DND-41 (cell line): ENCODE data around the gene CCBE1.

Experiments
- ATAC-seq: fragments of 200-7000 bp; cut with Tn5 transposase; 3 replicates; pipeline ENCODE4 v1.9.1; 2021; ENCODE audit warnings: low read depth; ENCODE audit not compliant: insufficient read depth
- DNase-seq: peaks from one replicate; pipeline ENCODE4 v3.0.0-alpha.2; 2020
- H2AFZ ChIP-seq: 2 replicates; pipeline ENCODE4 v1.6.0; 2012; ENCODE audit warnings: low read depth, low read length
- H3K27ac ChIP-seq: 2 replicates; pipeline ENCODE4 v1.5.1; 2012; ENCODE audit warnings: low read length, inconsistent platforms
- H3K27me3 ChIP-seq: fragments of 200-600 bp; sonication (generic); 2 replicates; pipeline ENCODE4 v1.6.0; 2012; ENCODE audit warnings: low read length, mild to moderate bottlenecking, inconsistent platforms; ENCODE audit not compliant: insufficient read depth, poor library complexity
- H3K36me3 ChIP-seq: 2 replicates; pipeline ENCODE4 v1.5.1; 2012; ENCODE audit warnings: low read length, inconsistent platforms; ENCODE audit not compliant: insufficient read depth
- H3K4me1 ChIP-seq: 2 replicates; pipeline ENCODE4 v1.5.1; 2012; ENCODE audit warnings: mild to moderate bottlenecking, low read length; ENCODE audit not compliant: insufficient read depth
- H3K4me2 ChIP-seq: 2 replicates; pipeline ENCODE4 v1.6.0; 2012; ENCODE audit warnings: mild to moderate bottlenecking, moderate library complexity, low read length, inconsistent platforms; ENCODE audit not compliant: insufficient read depth
- H3K4me3 ChIP-seq, 2 experiments: fragments of 200-600 bp in 1 of 2; shearing (Covaris generic) in 1 of 2; 2 replicates each; pipeline ENCODE4 v1.5.1; 2012 to 2016; ENCODE audit warnings: inconsistent platforms in 2 of 2, low read length in 2 of 2, mild to moderate bottlenecking in 2 of 2, low read depth in 1 of 2, moderate library complexity in 1 of 2
- H3K79me2 ChIP-seq: 2 replicates; pipeline ENCODE4 v1.6.0; 2012; ENCODE audit warnings: low read length, inconsistent platforms; ENCODE audit not compliant: insufficient read depth
- H3K9ac ChIP-seq: 2 replicates; pipeline ENCODE4 v1.6.0; 2012; ENCODE audit warnings: low read depth, mild to moderate bottlenecking, inconsistent platforms, low read length, moderate library complexity
- H3K9me3 ChIP-seq: 2 replicates; pipeline ENCODE4 v1.5.1; 2012; ENCODE audit warnings: low read length, moderate library complexity, mild to moderate bottlenecking, inconsistent platforms; ENCODE audit not compliant: insufficient read depth, severe bottlenecking
- H4K20me1 ChIP-seq: 2 replicates; pipeline ENCODE4 v1.6.0; 2012; ENCODE audit warnings: low read length; ENCODE audit not compliant: insufficient read depth
- EZH2 ChIP-seq: IDR thresholded peaks from 3 replicates; pipeline ENCODE4 v1.6.1; 2012; ENCODE audit warnings: borderline replicate concordance, low read depth, mild to moderate bottlenecking, moderate library complexity, low read length, inconsistent platforms; ENCODE audit not compliant: severe bottlenecking
- TF ChIP-seq, protein P1 (sequence below): IDR thresholded peaks from 2 replicates; pipeline ENCODE4 v1.5.1; 2012; ENCODE audit warnings: borderline replicate concordance, low read length, moderate library complexity, mild to moderate bottlenecking; ENCODE audit not compliant: poor library complexity, severe bottlenecking; ENCODE audit errors: extremely low read depth

Gene CCBE1

GRCh38 chr18:59535055-59535454 lies 162.2 kb downstream of the CCBE1 start:
- H3K36me3 ChIP-seq: no peaks in the 10 kb centered on the region
- no peak for ATAC-seq
- H3K27me3 ChIP-seq: no peaks in the 10 kb centered on the region
- TF ChIP-seq, protein P1, sequence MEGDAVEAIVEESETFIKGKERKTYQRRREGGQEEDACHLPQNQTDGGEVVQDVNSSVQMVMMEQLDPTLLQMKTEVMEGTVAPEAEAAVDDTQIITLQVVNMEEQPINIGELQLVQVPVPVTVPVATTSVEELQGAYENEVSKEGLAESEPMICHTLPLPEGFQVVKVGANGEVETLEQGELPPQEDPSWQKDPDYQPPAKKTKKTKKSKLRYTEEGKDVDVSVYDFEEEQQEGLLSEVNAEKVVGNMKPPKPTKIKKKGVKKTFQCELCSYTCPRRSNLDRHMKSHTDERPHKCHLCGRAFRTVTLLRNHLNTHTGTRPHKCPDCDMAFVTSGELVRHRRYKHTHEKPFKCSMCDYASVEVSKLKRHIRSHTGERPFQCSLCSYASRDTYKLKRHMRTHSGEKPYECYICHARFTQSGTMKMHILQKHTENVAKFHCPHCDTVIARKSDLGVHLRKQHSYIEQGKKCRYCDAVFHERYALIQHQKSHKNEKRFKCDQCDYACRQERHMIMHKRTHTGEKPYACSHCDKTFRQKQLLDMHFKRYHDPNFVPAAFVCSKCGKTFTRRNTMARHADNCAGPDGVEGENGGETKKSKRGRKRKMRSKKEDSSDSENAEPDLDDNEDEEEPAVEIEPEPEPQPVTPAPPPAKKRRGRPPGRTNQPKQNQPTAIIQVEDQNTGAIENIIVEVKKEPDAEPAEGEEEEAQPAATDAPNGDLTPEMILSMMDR: no peak
- TF ChIP-seq EZH2: no peak
- H3K4me1 ChIP-seq: no peaks in the 10 kb centered on the region
- no peak overlapping the region for H3K4me2 ChIP-seq
- no peak overlapping the region for H3K9ac ChIP-seq
- DNase-seq: no peak
- no peak overlapping the region for H3K27ac ChIP-seq
- H3K9me3 ChIP-seq: no peaks in the 10 kb centered on the region
- no peaks in the 10 kb centered on the region for H3K79me2 ChIP-seq
- H4K20me1 ChIP-seq: no peaks in the 10 kb centered on the region
- no peak overlapping the region for H2AFZ ChIP-seq
- H3K4me3 ChIP-seq: no peak overlapping the region

DNA sequence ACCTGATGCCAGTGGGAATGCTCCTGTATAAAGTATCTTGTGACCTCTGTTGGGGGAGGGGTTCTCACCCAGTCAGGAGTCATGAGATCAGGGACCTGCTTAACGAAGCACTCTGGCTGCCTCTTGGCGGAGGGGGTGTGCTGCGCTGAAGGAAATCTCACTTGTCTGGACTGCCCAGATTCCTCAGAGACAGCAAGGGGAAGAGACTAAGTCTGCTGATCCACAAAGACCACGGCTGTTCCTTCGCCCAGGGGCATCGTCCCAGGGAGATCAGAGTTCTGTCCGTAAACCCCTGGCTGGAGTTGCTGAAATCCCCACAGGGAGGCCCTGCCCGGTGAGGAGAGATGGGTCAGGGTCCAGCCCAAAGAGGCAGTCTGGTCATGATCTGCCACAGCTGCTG lies 168.4 kb downstream of the CCBE1 start:
- H3K4me2 ChIP-seq: no peak overlapping the region
- no peaks in the 10 kb centered on the region for H3K36me3 ChIP-seq
- no peaks in the 10 kb centered on the region for H3K9me3 ChIP-seq
- ATAC-seq (no peak), DNase-seq (no peak)
- TF ChIP-seq, protein P1: no peak
- TF ChIP-seq EZH2: no peak
- H3K9ac ChIP-seq: no peak overlapping the region
- no peaks in the 10 kb centered on the region for H3K4me1 ChIP-seq
- no peaks in the 10 kb centered on the region for H4K20me1 ChIP-seq
- H2AFZ ChIP-seq: no peak overlapping the region
- H3K79me2 ChIP-seq: no peaks in the 10 kb centered on the region
- no peak overlapping the region for H3K4me3 ChIP-seq
- H3K27ac ChIP-seq: no peak overlapping the region
- no peaks in the 10 kb centered on the region for H3K27me3 ChIP-seq

GRCh38 chr18:59520562-59521355 lies 176.5 kb downstream of the CCBE1 start:
- Histone ChIP-seq H4K20me1 (no peaks in the 10 kb centered on the region; the same call in 1 of the 2 replicates), H3K4me2 (no peak overlapping the region), H3K4me1 (no peaks in the 10 kb centered on the region), H3K36me3 (no peaks in the 10 kb centered on the region), H3K27me3 (no peaks in the 10 kb centered on the region), H3K4me3 (no peak overlapping the region), H3K79me2 (no peaks in the 10 kb centered on the region), H3K9ac (no peak overlapping the region), H3K27ac (no peak overlapping the region), H2AFZ (no peak overlapping the region), H3K9me3 (no peaks in the 10 kb centered on the region)
- no peak for ATAC-seq
- no peak for DNase-seq
- TF ChIP-seq, protein P1: no peak
- no peak for TF ChIP-seq EZH2
